Loucy (cell line): ENCODE results near the gene ADGRL2.

Source experiments
- H2AFZ ChIP-seq: fragments of 200-600 bp; sonication (generic); 2 replicates; pipeline ENCODE4 v1.6.0; 2016; ENCODE audit warnings: antibody characterized with exemption, mild to moderate bottlenecking, low read length, moderate library complexity
- H3F3A ChIP-seq: fragments of 200-600 bp; 2 replicates; pipeline ENCODE4 v1.6.0; 2016; ENCODE audit warnings: antibody characterized with exemption, low read depth, mild to moderate bottlenecking
- H3K27me3 ChIP-seq: fragments of 200-600 bp; sonication (generic); 2 replicates; pipeline ENCODE4 v1.6.1; 2014; ENCODE audit warnings: low read length, mild to moderate bottlenecking; ENCODE audit not compliant: insufficient read depth, poor library complexity, severe bottlenecking
- H3K36me3 ChIP-seq: fragments of 200-600 bp; sonication (generic); 2 replicates; pipeline ENCODE4 v1.6.1; 2016; ENCODE audit warnings: low read length; ENCODE audit not compliant: insufficient read depth
- H3K4me1 ChIP-seq: fragments of 200-600 bp; sonication (generic); 2 replicates; pipeline ENCODE4 v1.5.1; 2014; ENCODE audit warnings: low read length, mild to moderate bottlenecking; ENCODE audit not compliant: insufficient read depth, poor library complexity, severe bottlenecking
- H3K4me2 ChIP-seq: fragments of 200-600 bp; sonication (generic); 2 replicates; pipeline ENCODE4 v1.6.0; 2014; ENCODE audit warnings: antibody characterized with exemption, low read length, low read depth, mild to moderate bottlenecking; ENCODE audit not compliant: poor library complexity, severe bottlenecking
- H3K4me3 ChIP-seq: fragments of 200-600 bp; sonication (generic); 2 replicates; pipeline ENCODE4 v1.5.1; 2014; ENCODE audit warnings: low read length, mild to moderate bottlenecking, mixed read lengths; ENCODE audit not compliant: poor library complexity, severe bottlenecking
- H3K79me2 ChIP-seq: fragments of 200-600 bp; sonication (generic); 2 replicates; pipeline ENCODE4 v1.6.1; 2014; ENCODE audit warnings: low read length; ENCODE audit not compliant: insufficient read depth
- H3K9ac ChIP-seq: fragments of 200-600 bp; sonication (generic); 2 replicates; pipeline ENCODE4 v1.6.0; 2014; ENCODE audit warnings: mild to moderate bottlenecking, low read depth, low read length, moderate library complexity; ENCODE audit not compliant: poor library complexity, severe bottlenecking
- H3K9me2 ChIP-seq: fragments of 200-600 bp; sonication (generic); replicated peaks from 2 replicates; pipeline ENCODE4 v1.6.1; 2016; ENCODE audit warnings: low read depth, low read length, mixed read lengths
- H3K9me3 ChIP-seq: fragments of 200-600 bp; sonication (generic); 2 replicates; pipeline ENCODE4 v1.6.1; 2014; ENCODE audit warnings: mild to moderate bottlenecking, antibody characterized with exemption, low read length, low read depth; ENCODE audit not compliant: insufficient read depth
- H4K20me1 ChIP-seq: fragments of 200-600 bp; sonication (generic); 2 replicates; pipeline ENCODE4 v1.6.0; 2014; ENCODE audit warnings: antibody characterized with exemption, low read length, mild to moderate bottlenecking; ENCODE audit not compliant: insufficient read depth, poor library complexity, severe bottlenecking
- EZH2phosphoT487 ChIP-seq: fragments of 200-600 bp; IDR thresholded peaks from 2 replicates; pipeline ENCODE4 v1.6.1; 2018; ENCODE audit warnings: antibody characterized with exemption, mild to moderate bottlenecking, moderate library complexity, borderline replicate concordance
- TF ChIP-seq, protein P1 (sequence below): fragments of 200-600 bp; sonication (generic); conservative IDR thresholded peaks from 2 replicates; pipeline ENCODE4 v1.5.1; 2014; ENCODE audit warnings: mild to moderate bottlenecking, antibody characterized with exemption, low read length

Gene ADGRL2

DNA sequence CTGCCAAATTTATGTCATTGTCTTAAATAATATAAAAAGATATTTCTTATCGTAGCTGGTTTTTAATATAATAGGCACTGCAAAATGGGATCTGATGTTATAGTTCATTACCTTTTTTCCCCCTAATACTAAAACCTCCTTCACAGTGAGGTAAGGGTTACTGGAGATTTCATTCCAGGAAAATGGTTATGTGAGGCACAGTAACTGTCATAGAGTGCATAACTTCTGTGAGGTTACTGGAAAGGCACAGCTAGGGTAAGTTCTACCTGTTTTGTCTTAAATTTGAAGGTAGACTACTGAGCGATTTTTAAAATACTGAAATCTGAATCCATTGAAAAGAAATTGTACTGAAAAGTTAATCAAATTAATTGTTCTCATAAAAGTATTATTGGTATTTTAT, 13.0 kb downstream of the ADGRL2 start:
- no peak overlapping the region for H3K4me2 ChIP-seq
- no peak for TF ChIP-seq EZH2phosphoT487
- TF ChIP-seq, protein P1, sequence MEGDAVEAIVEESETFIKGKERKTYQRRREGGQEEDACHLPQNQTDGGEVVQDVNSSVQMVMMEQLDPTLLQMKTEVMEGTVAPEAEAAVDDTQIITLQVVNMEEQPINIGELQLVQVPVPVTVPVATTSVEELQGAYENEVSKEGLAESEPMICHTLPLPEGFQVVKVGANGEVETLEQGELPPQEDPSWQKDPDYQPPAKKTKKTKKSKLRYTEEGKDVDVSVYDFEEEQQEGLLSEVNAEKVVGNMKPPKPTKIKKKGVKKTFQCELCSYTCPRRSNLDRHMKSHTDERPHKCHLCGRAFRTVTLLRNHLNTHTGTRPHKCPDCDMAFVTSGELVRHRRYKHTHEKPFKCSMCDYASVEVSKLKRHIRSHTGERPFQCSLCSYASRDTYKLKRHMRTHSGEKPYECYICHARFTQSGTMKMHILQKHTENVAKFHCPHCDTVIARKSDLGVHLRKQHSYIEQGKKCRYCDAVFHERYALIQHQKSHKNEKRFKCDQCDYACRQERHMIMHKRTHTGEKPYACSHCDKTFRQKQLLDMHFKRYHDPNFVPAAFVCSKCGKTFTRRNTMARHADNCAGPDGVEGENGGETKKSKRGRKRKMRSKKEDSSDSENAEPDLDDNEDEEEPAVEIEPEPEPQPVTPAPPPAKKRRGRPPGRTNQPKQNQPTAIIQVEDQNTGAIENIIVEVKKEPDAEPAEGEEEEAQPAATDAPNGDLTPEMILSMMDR: no peak
- H3F3A ChIP-seq: no peaks in the 10 kb centered on the region
- no peak overlapping the region for H3K9ac ChIP-seq
- H3K27me3 ChIP-seq: peaks cover 8% of the 10 kb centered on the region
- H3K9me3 ChIP-seq: no peaks in the 10 kb centered on the region
- no peaks in the 10 kb centered on the region for H3K36me3 ChIP-seq
- no peak overlapping the region for H2AFZ ChIP-seq
- no peaks in the 10 kb centered on the region for H3K9me2 ChIP-seq
- H4K20me1 ChIP-seq: no peaks in the 10 kb centered on the region
- H3K4me3 ChIP-seq: no peak overlapping the region
- no peaks in the 10 kb centered on the region for H3K4me1 ChIP-seq
- no peaks in the 10 kb centered on the region for H3K79me2 ChIP-seq

DNA sequence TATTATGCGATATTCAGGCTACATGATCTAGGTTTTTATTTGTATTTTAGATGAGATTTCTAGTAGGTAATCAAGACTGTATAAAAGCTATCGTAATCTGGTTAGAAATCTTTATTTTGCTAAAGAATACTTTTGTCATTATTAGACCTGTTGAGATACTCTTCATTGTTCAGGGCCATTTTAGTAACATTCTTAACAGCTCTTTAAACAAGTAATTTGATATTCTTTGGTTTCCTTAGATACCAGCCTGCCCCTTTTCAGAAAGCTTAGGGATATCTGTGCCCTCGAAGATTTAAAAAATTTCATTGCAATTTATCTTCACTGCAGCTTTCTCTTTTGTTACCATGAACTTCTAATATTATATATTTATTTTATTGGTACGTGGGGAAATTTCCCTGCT, 18.9 kb downstream of the ADGRL2 start:
- no peaks in the 10 kb centered on the region for H3K36me3 ChIP-seq
- peaks cover 8% of the 10 kb centered on the region for H3K27me3 ChIP-seq
- H3F3A ChIP-seq: no peaks in the 10 kb centered on the region
- H3K79me2 ChIP-seq: no peaks in the 10 kb centered on the region
- no peaks in the 10 kb centered on the region for H4K20me1 ChIP-seq
- no peak overlapping the region for H3K9ac ChIP-seq
- no peak overlapping the region for H3K4me2 ChIP-seq
- H3K4me3 ChIP-seq: no peak overlapping the region
- no peaks in the 10 kb centered on the region for H3K9me2 ChIP-seq
- no peak for TF ChIP-seq EZH2phosphoT487
- TF ChIP-seq, protein P1: no peak
- H3K9me3 ChIP-seq: no peaks in the 10 kb centered on the region
- H3K4me1 ChIP-seq: no peaks in the 10 kb centered on the region
- no peak overlapping the region for H2AFZ ChIP-seq

- no peaks in the 10 kb centered on the region for H3K4me1 ChIP-seq
- H3K79me2 ChIP-seq: no peaks in the 10 kb centered on the region
Measured at GRCh38 chr1:81820765-81821164, 20.0 kb downstream of the ADGRL2 start.

More at GRCh38 chr1:81820765-81821164, 20.0 kb downstream of the ADGRL2 start:
- Histone ChIP-seq H4K20me1 (no peaks in the 10 kb centered on the region), H2AFZ (no peak overlapping the region), H3K9me2 (no peaks in the 10 kb centered on the region), H3K9ac (no peak overlapping the region), H3K4me3 (no peak overlapping the region), H3K36me3 (no peaks in the 10 kb centered on the region), H3K4me2 (no peak overlapping the region), H3K27me3 (no peaks in the 10 kb centered on the region), H3K9me3 (no peaks in the 10 kb centered on the region), H3F3A (no peaks in the 10 kb centered on the region)
- no peak for TF ChIP-seq EZH2phosphoT487
- TF ChIP-seq, protein P1: no peak
